Natural killer cell (primary cell): ENCODE measurements around the gene TLX3. TPM values are rescaled to one million over a fixed set of nuclear protein-coding genes. Genes with fewer than 3 reads are reported as not detected.

Source experiments
- ATAC-seq, 3 donors: fragments of 150-1000 bp in 2 of 3; fragments of 200-7000 bp in 1 of 3; cut with Tn5 transposase; 1 replicate in 1 of 3; 2 replicates in 2 of 3; pipeline ENCODE4 v1.10.0; 2021; ENCODE audit warnings: mild to moderate bottlenecking in 2 of 3, moderate library complexity in 2 of 3
- DNase-seq, 2 donors: peaks; one replicate each; pipeline versions ENCODE4 v3.0.0 to v3.0.0-alpha.2; 2013 to 2021; ENCODE audit warnings: mixed read lengths in 1 of 2
- H3K27ac ChIP-seq: one replicate; pipeline ENCODE4 v1.5.1; 2013; ENCODE audit warnings: mild to moderate bottlenecking, low read length
- H3K27me3 ChIP-seq: one replicate; pipeline ENCODE4 v1.6.1; 2013; ENCODE audit warnings: low read length; ENCODE audit not compliant: control insufficient read depth, insufficient read depth
- H3K36me3 ChIP-seq: one replicate; pipeline ENCODE4 v1.6.1; 2013; ENCODE audit warnings: low read length; ENCODE audit not compliant: control insufficient read depth, insufficient read depth
- H3K4me1 ChIP-seq: one replicate; pipeline ENCODE4 v1.6.1; 2013; ENCODE audit warnings: low read length; ENCODE audit not compliant: control insufficient read depth, insufficient read depth
- H3K4me3 ChIP-seq: one replicate; pipeline ENCODE4 v1.5.1; 2013; ENCODE audit warnings: low read length
- H3K9me3 ChIP-seq: one replicate; pipeline ENCODE4 v1.6.1; 2013; ENCODE audit warnings: low read length; ENCODE audit not compliant: control insufficient read depth, insufficient read depth
- H3K27ac Mint-ChIP-seq, 2 donors: one replicate each; pipeline ENCODE4 v1.8.0; 2022; ENCODE audit warnings: mild to moderate bottlenecking in 2 of 2, mixed read lengths in 2 of 2, moderate library complexity in 1 of 2
- H3K27me3 Mint-ChIP-seq, 2 donors: one replicate each; pipeline ENCODE4 v1.8.0; 2022; ENCODE audit warnings: low read depth in 2 of 2, mixed read lengths in 2 of 2
- H3K36me3 Mint-ChIP-seq: one replicate; pipeline ENCODE4 v1.8.0; 2022; ENCODE audit warnings: mixed read lengths
- H3K4me1 Mint-ChIP-seq, 2 donors: one replicate each; pipeline ENCODE4 v1.8.0; 2022; ENCODE audit warnings: mixed read lengths in 2 of 2
- H3K4me3 Mint-ChIP-seq: one replicate; pipeline ENCODE4 v1.8.0; 2022; ENCODE audit warnings: mild to moderate bottlenecking, moderate library complexity, mixed read lengths
- H3K9me3 Mint-ChIP-seq, 2 donors: one replicate each; pipeline ENCODE4 v1.8.0; 2022; ENCODE audit warnings: mixed read lengths in 2 of 2
- WGBS: methylation state at CpG from one replicate; pipeline ENCODE4 v1.1.7; 2013; ENCODE audit warnings: missing lambda C conversion rate; ENCODE audit not compliant: insufficient coverage; 5-methylcytosine and 5-hydroxymethylcytosine counted together
- intact Hi-C: fragments of 100-400 bp; cut with micrococcal nuclease; formaldehyde crosslinking; loops from one replicate; pipeline ENCODE4 v1.14.2; 2022
- total RNA-seq, 4 donors: library from RNA; stranded (reverse); fragments of 120-200 nt in 1 of 4; gene quantifications; one replicate each; pipeline versions ENCODE4 v1.2.3 to v1.2.4, GENCODE V29; 2013 to 2022
- TF ChIP-seq, protein P1 (sequence below): fragments of 200-600 bp; IDR thresholded peaks from one replicate; pipeline ENCODE4 v1.8.0; 2022; ENCODE audit warnings: antibody characterized with exemption

Gene TLX3
- total RNA-seq, 3 donors from 2014 or later (not counting 1 experiment from before 2014, with no cell fraction given), result not detected

DNA sequence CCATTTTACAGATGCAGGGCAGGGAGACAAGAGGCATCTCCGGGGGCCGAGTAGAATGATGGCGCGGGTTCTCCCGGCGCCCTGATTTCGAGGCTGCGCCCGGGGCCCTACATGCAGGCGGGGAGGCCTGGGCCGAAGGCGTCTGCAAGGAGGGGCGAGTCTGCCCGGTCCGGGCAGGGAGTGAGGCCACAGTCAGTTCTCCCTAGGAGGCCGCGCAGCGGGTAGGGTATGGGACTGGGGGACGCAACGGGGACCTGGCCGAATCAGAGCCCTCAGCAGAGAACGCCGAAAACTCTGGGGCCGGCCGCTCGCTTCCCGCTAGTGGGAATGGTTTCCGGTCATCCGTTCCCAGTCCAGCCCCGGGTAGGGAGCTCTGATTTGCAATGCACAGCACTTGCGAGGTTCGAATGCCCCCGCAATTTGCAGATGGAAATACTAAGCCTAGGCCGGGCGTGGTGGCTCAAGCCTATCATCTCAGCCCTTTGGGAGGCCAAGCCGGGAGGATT, 6.4 kb downstream of the TLX3 start:
- Histone ChIP-seq H3K27ac (no peak overlapping the region), H3K36me3 (no peaks in the 10 kb centered on the region), H3K4me3 (no peak overlapping the region), H3K4me1 (peaks cover 50% of the 10 kb centered on the region), H3K9me3 (no peaks in the 10 kb centered on the region), H3K27me3 (peaks cover 79% of the 10 kb centered on the region)
- no peak overlapping the region for H3K27ac Mint-ChIP-seq
- 10% methylated on average over 36 of the region's 36 CpGs for WGBS
- DNase-seq (no peak), ATAC-seq (no peak)
- peaks cover 62 to 65% of the 10 kb centered on the region in 2 donors for H3K27me3 Mint-ChIP-seq
- peaks cover 19 to 38% of the 10 kb centered on the region in 2 donors for H3K4me1 Mint-ChIP-seq
- TF ChIP-seq, protein P1, sequence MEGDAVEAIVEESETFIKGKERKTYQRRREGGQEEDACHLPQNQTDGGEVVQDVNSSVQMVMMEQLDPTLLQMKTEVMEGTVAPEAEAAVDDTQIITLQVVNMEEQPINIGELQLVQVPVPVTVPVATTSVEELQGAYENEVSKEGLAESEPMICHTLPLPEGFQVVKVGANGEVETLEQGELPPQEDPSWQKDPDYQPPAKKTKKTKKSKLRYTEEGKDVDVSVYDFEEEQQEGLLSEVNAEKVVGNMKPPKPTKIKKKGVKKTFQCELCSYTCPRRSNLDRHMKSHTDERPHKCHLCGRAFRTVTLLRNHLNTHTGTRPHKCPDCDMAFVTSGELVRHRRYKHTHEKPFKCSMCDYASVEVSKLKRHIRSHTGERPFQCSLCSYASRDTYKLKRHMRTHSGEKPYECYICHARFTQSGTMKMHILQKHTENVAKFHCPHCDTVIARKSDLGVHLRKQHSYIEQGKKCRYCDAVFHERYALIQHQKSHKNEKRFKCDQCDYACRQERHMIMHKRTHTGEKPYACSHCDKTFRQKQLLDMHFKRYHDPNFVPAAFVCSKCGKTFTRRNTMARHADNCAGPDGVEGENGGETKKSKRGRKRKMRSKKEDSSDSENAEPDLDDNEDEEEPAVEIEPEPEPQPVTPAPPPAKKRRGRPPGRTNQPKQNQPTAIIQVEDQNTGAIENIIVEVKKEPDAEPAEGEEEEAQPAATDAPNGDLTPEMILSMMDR, result no peak
- intact Hi-C loops, result no loop called here
- no peak overlapping the region for H3K4me3 Mint-ChIP-seq
- H3K9me3 Mint-ChIP-seq, result no peaks in the 10 kb centered on the region
- no peaks in the 10 kb centered on the region for H3K36me3 Mint-ChIP-seq

DNA sequence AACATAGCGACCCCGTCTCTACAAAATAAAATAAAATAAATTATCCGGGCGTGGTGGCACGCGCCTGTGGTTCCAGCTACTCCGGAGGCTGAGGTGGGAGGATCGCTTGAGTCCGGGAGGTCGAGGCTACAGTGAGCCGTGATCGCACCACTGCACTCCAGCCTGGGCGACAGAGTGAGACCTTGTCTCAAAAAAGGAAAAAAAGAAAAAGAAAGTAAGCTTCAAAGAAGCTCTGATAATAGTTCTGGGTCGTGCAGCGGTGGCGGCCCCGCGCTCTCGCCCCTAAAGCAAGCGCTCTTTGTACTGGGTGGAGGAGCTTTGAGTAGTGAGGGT, 6.8 kb downstream of the TLX3 start:
- ATAC-seq (no peak), DNase-seq (no peak)
- Histone ChIP-seq H3K27me3 (peaks cover 74% of the 10 kb centered on the region), H3K27ac (no peak overlapping the region), H3K9me3 (no peaks in the 10 kb centered on the region), H3K4me3 (no peak overlapping the region), H3K36me3 (no peaks in the 10 kb centered on the region), H3K4me1 (peaks cover 45% of the 10 kb centered on the region)
- no peaks in the 10 kb centered on the region for H3K9me3 Mint-ChIP-seq
- no peaks in the 10 kb centered on the region for H3K36me3 Mint-ChIP-seq
- peak overlapping the region; percentile 9 for H3K4me3 Mint-ChIP-seq
- WGBS, result 19% methylated on average over 18 of the region's 20 CpGs
- no peak overlapping the region for H3K27ac Mint-ChIP-seq
- intact Hi-C loops, result no loop called here
- TF ChIP-seq, protein P1, result no peak
- H3K27me3 Mint-ChIP-seq, result peaks cover 60 to 65% of the 10 kb centered on the region in 2 donors
- H3K4me1 Mint-ChIP-seq, result peaks cover 19 to 33% of the 10 kb centered on the region in 2 donors

DNA sequence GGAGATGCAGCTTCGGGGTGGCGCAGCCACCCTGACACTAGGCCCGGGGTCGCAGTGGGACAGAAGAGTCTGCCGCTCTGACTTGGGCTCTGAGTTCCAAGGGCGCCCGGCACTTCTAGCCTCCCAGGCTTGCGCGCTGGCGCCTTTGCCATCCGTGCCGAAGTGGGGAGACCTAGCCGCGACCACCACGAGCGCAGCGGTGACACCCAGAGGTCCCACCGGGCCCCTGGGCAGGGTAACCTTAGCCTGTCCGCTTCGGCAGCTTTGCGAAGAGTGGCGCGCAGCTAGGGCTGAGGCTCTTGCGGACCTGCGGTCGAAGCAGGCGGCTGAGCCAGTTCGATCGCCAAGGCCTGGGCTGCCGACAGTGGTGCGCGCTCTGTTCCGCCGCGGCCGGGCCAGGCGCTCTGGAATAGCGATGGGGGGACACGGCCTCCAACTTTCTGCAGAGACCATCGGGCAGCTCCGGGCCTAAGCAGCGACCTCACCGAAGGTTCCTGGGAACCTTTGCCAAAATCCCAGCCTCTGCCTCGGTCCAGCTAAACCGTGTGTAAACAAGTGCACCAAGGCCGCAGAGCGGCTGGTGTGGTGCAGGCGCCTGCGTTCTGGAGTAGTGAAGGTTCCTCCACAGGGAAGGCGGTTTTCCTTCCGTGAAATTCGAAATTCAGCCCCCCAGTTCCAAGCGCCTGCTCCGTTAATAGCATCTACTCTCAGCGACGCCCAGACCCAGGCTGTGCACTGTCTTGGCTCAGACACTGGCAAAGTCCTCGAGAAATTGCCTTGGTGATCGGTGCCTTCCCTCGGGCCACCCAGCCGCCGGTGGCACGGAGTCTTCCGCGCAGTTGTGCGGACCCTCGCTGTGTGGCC, 7.4 kb downstream of the TLX3 start:
- peaks cover 61 to 70% of the 10 kb centered on the region in 2 donors for H3K27me3 Mint-ChIP-seq
- ATAC-seq, result no peak
- WGBS, result 8% methylated on average over 66 of the region's 66 CpGs
- Histone ChIP-seq H3K27ac (no peak overlapping the region), H3K4me1 (peaks cover 40% of the 10 kb centered on the region), H3K36me3 (no peaks in the 10 kb centered on the region), H3K9me3 (no peaks in the 10 kb centered on the region), H3K27me3 (peaks cover 76% of the 10 kb centered on the region), H3K4me3 (no peak overlapping the region)
- peaks cover 19 to 32% of the 10 kb centered on the region in 2 donors for H3K4me1 Mint-ChIP-seq
- DNase-seq, result no peak
- peak overlapping the region; percentile 9 for H3K4me3 Mint-ChIP-seq
- H3K36me3 Mint-ChIP-seq, result no peaks in the 10 kb centered on the region
- intact Hi-C loops, result no loop called here
- H3K27ac Mint-ChIP-seq, result no peak overlapping the region
- H3K9me3 Mint-ChIP-seq, result no peaks in the 10 kb centered on the region
- TF ChIP-seq, protein P1, result no peak
